ENCODE results near the gene HEATR9.

DNA sequence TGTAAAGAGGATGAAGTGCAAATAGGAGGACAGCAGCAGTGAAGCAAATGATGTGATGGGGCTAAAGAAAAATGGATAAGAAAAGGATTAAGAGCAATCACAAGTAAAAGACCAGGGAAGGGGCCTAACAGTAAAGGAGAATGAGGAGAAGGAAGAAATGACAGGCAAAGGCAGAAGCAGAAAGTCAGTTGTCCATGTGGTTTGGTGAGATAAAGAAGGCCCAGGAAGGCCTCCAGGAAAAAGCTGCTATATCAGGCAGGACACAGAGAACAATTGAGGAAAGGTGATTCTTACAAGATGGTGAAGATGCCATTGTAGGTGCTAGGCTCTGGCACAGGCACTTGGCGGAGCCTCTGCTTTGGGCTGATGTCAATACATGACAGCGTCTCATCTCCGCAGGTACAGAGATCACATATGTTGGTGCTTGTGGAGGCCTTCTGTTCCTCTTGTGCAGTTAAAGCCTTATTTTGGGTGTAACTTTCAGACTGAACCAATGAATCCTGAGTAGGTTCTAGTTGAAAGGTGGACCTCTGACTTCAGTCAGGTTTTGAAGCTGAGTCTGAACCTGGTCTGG lies 43.7 kb upstream of the HEATR9 start:
- no peak for TF ChIP-seq POLR2A (IDR thresholded peaks at IDR 0.05)
- TF ChIP-seq, protein P1, sequence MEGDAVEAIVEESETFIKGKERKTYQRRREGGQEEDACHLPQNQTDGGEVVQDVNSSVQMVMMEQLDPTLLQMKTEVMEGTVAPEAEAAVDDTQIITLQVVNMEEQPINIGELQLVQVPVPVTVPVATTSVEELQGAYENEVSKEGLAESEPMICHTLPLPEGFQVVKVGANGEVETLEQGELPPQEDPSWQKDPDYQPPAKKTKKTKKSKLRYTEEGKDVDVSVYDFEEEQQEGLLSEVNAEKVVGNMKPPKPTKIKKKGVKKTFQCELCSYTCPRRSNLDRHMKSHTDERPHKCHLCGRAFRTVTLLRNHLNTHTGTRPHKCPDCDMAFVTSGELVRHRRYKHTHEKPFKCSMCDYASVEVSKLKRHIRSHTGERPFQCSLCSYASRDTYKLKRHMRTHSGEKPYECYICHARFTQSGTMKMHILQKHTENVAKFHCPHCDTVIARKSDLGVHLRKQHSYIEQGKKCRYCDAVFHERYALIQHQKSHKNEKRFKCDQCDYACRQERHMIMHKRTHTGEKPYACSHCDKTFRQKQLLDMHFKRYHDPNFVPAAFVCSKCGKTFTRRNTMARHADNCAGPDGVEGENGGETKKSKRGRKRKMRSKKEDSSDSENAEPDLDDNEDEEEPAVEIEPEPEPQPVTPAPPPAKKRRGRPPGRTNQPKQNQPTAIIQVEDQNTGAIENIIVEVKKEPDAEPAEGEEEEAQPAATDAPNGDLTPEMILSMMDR (IDR thresholded peaks at IDR 0.05) = no peak

Measured in testis (tissue), 2 donors.